ENCODE results near the gene ECT2.
A peak's percentile ranks its signal among the peaks of the same experiment; 100 is the strongest.

Gene ECT2

GRCh38 chr3:172803489-172803888 lies 53.0 kb downstream of the ECT2 start:
- H2AFZ ChIP-seq (ENCODE audit: low read depth, low read length) = no peak overlapping the region
- H3K27ac ChIP-seq (ENCODE audit: low read length) = no peak overlapping the region
- no peaks in the 10 kb centered on the region for H4K20me1 ChIP-seq (ENCODE audit: insufficient read depth, low read length)
- peaks cover 80% of the 10 kb centered on the region for H3K36me3 ChIP-seq (ENCODE audit: insufficient read depth, low read length)
- no peaks in the 10 kb centered on the region for H3K9me3 ChIP-seq (ENCODE audit: insufficient read depth, low read length, severe bottlenecking)
- ATAC-seq (ENCODE audit: insufficient read depth, low read depth) (no peak), DNase-seq (no peak)
- TF ChIP-seq CTCF (IDR thresholded peaks at IDR 0.05; ENCODE audit: borderline replicate concordance, extremely low read depth, low read length, poor library complexity, severe bottlenecking) (no peak), EZH2 (IDR thresholded peaks at IDR 0.05; ENCODE audit: borderline replicate concordance, low read depth, low read length, severe bottlenecking) (no peak)
- H3K4me2 ChIP-seq (ENCODE audit: insufficient read depth, low read length) = no peak overlapping the region
- no peak overlapping the region for H3K9ac ChIP-seq (ENCODE audit: low read depth, low read length)
- no peaks in the 10 kb centered on the region for H3K79me2 ChIP-seq (ENCODE audit: insufficient read depth, low read length)
- H3K4me3 ChIP-seq (ENCODE audit: low read depth in 1 of 2, low read length in 2 of 2) = no peak overlapping the region
- H3K4me1 ChIP-seq (ENCODE audit: insufficient read depth, low read length) = no peaks in the 10 kb centered on the region
- no peaks in the 10 kb centered on the region for H3K27me3 ChIP-seq (ENCODE audit: insufficient read depth, low read length, poor library complexity)

DNA sequence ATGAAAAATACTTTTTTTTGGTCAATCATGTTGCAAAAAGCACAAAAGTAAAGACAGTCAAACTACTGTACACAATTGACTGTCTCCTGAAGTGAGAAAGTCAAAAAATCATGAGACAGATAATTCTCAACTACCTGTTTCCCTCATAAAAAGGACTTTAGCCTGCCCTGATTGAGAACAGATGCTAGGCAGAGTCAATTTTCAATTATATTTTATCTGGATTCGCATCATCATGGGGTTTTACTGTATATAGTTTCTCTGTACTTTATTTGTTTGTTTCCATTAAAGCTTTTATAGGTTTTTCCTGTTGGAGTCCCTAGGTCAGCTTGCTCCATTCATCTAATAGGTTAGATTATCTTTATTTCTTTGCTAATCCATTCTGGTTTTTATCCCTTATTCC lies 53.8 kb downstream of the ECT2 start:
- H3K79me2 ChIP-seq (ENCODE audit: insufficient read depth, low read length) = no peaks in the 10 kb centered on the region
- no peaks in the 10 kb centered on the region for H4K20me1 ChIP-seq (ENCODE audit: insufficient read depth, low read length)
- TF ChIP-seq CTCF (IDR thresholded peaks at IDR 0.05; ENCODE audit: borderline replicate concordance, extremely low read depth, low read length, poor library complexity, severe bottlenecking) (no peak), EZH2 (IDR thresholded peaks at IDR 0.05; ENCODE audit: borderline replicate concordance, low read depth, low read length, severe bottlenecking) (no peak)
- no peaks in the 10 kb centered on the region for H3K27me3 ChIP-seq (ENCODE audit: insufficient read depth, low read length, poor library complexity)
- H3K4me2 ChIP-seq (ENCODE audit: insufficient read depth, low read length) = no peak overlapping the region
- no peak for ATAC-seq (ENCODE audit: insufficient read depth, low read depth)
- no peaks in the 10 kb centered on the region for H3K9me3 ChIP-seq (ENCODE audit: insufficient read depth, low read length, severe bottlenecking)
- no peak overlapping the region for H3K27ac ChIP-seq (ENCODE audit: low read length)
- H3K4me3 ChIP-seq (ENCODE audit: low read depth in 1 of 2, low read length in 2 of 2) = no peak overlapping the region
- H3K4me1 ChIP-seq (ENCODE audit: insufficient read depth, low read length) = no peaks in the 10 kb centered on the region
- peaks cover 83% of the 10 kb centered on the region for H3K36me3 ChIP-seq (ENCODE audit: insufficient read depth, low read length)
- DNase-seq = no peak
- H3K9ac ChIP-seq (ENCODE audit: low read depth, low read length) = no peak overlapping the region
- no peak overlapping the region for H2AFZ ChIP-seq (ENCODE audit: low read depth, low read length)

DNA sequence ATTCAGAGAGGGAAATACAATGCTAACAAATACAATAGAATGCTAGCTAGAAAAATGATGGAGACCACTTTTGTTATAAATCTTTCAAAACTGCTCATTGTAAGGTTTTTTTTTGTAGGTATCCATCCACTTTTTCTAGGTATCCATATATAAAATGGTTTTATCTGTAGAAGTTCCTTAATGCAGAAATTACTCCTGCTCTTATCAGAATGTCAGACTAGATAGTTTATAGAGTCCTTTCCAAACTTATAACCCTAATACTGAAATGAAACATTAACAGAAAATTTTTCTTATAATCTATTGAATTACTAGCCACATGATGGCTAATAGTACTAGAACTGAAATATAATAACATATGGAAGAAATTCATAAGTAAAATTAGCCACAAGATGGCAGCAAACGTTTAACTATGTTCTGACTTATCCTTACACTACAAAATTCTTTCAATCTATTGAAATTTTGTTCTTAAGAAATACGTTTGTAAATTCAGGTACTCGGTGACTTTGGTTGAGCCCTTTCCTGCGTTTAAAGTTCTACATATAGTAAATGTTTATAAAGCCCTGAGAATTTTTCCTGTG lies 58.5 kb downstream of the ECT2 start:
- Histone ChIP-seq H3K9me3 (ENCODE audit: insufficient read depth, low read length, severe bottlenecking) (no peaks in the 10 kb centered on the region), H3K36me3 (ENCODE audit: insufficient read depth, low read length) (peaks cover 77% of the 10 kb centered on the region)

More for the DNA sequence above, 58.5 kb downstream of the ECT2 start:
- no peak for TF ChIP-seq EZH2 (IDR thresholded peaks at IDR 0.05; ENCODE audit: borderline replicate concordance, low read depth, low read length, severe bottlenecking)
- peak; percentile 52 for TF ChIP-seq CTCF (IDR thresholded peaks at IDR 0.05; ENCODE audit: borderline replicate concordance, extremely low read depth, low read length, poor library complexity, severe bottlenecking)
- H2AFZ ChIP-seq (ENCODE audit: low read depth, low read length) = no peak overlapping the region
- no peak for DNase-seq
- H4K20me1 ChIP-seq (ENCODE audit: insufficient read depth, low read length) = no peaks in the 10 kb centered on the region
- H3K4me3 ChIP-seq (ENCODE audit: low read depth in 1 of 2, low read length in 2 of 2) = no peak overlapping the region
- H3K9ac ChIP-seq (ENCODE audit: low read depth, low read length) = no peak overlapping the region
- no peaks in the 10 kb centered on the region for H3K4me1 ChIP-seq (ENCODE audit: insufficient read depth, low read length)
- H3K4me2 ChIP-seq (ENCODE audit: insufficient read depth, low read length) = no peak overlapping the region
- no peaks in the 10 kb centered on the region for H3K27me3 ChIP-seq (ENCODE audit: insufficient read depth, low read length, poor library complexity)
- no peaks in the 10 kb centered on the region for H3K79me2 ChIP-seq (ENCODE audit: insufficient read depth, low read length)
- no peak overlapping the region for H3K27ac ChIP-seq (ENCODE audit: low read length)
- ATAC-seq (ENCODE audit: insufficient read depth, low read depth) = peak; percentile 47; the same call in 1 of the 3 replicates
